Activated naive CD4-positive, alpha-beta T cell (primary cell): ENCODE results near the gene THSD7A.

ENCODE experiments used
- DNase-seq, 4 experiments: peaks; one replicate each; lab custom pipeline; 2025; lab: John Stamatoyannopoulos, UW

The THSD7A gene

GRCh38 chr7:11630355-11630754 is 201.6 kb downstream of the THSD7A start:
- no peak for DNase-seq

DNA sequence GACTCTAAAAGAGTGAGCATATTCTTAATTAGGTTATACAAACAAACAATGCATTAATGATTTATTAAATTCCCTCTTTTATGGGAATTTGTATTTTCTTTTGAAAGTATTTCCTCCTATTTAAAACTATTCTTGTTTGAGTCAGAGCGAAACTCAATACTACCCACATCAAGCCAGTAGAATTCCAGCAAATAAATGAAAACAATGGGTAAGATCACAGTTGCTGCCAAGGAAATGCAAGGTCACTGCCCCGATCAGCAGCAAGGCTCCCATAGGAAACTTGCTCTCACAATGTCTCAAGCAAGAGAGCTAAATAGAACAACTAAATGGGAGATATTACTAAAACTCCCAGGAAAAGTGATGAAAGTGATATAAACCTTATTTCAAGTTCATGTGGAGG is 206.3 kb downstream of the THSD7A start:
- DNase-seq: no peak

GRCh38 chr7:11623093-11623678 is 208.8 kb downstream of the THSD7A start:
- DNase-seq: no peak

DNA sequence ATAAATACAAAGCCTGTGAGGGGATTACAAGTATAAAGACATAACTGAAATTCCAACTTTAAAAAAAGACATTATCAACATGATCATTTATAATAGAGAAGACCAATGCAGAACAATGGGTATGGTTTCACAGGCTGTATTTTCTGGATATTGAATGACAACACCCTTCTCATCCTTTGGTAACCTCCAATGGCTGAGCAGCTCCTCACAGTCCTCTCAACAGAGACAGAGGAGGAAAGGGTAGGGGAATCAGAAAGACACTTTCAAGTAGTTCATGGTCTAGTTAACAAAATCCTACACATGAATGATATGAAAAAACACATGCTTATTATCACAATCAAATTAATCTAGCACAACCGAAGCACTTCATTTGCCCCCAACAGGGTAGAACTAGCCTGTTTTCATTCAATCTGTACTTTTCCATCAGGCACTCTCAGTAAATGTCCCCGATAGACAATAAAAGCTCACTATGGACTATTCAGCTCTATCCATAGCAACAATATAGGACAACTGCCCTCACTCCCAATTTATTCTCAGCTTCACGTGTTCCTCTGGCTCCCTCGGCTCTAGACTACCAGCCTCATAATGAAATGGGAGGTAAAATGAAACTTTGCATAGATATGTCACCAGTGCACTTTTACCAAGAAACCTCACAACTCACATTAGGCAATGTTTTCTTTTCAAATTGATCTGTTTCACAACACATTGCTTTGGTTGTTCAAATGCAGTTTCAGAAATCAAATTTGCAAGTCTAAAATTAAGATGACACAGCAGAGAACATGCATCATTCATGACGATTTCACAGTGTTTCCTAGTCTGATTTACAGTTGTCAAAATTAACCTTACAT is 211.4 kb downstream of the THSD7A start:
- no peak for DNase-seq

- DNase-seq: no peak
Measured at GRCh38 chr7:11616466-11616865, 215.5 kb downstream of the THSD7A start.

DNA sequence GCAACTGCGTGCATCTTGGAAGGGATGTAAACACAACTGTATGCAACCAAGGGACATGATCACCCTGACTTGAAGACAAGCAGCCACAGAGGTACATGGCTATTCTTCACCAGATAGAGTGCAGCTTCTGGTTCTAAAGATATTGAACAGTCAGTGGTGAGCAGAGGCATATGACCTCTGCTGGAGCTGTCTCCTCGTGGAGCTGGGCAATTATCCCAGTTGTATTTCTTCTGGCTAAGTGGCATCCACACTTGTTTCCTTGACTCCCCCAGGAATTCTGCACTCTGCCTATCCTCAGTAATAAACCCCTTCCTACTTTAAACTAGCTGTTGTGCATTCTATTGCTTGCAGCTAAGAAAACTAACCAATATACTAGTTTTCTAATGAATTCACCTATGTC is 216.8 kb downstream of the THSD7A start:
- DNase-seq: no peak

DNA sequence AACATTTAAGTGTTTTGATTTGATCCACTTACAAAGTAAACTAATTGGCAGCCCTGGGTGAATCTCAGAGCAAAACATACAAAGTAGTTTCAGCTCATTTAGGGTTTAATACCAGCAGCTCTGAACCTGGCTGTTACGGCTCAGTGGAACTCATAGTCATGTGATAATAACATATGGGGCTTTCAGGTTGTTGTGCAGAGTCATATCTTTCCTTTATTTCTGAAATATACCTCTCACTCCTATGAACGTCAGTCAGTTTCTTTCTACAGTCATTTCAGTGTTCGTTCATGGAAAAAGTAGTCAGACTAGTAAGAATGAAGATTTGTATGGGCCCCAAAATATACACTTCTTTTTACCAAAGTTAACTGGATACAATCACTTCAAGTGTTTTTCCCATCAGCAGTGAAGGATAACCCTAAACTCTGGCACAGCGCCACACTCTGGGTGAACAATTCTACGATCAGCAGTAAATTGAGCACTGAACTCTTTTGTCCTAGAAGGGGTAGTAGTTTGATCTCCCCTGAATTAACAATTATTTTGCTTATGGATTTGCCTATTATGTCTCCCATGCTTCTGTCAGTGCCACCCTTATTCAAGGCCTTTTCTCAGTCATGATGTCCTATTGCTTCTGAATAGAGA is 218.6 kb downstream of the THSD7A start:
- no peak for DNase-seq

DNA sequence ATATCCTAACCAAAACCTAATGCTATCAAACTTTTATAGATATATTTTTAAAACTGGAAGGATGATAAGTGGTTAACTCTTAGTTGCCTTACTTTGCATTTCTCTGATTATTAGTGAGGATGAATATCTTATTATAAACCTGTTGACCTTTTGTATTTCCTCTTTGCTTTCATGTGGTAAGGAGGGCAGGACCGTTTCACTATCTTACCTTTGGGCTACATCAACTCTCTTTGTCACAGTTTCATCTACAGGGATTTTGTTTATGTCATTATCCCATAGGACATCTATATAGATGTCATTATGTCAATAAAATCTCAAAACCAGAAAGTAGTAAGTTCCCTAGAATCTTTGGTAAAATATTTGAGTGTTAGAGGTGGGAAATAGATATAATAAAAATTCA is 219.3 kb downstream of the THSD7A start:
- DNase-seq: no peak

DNA sequence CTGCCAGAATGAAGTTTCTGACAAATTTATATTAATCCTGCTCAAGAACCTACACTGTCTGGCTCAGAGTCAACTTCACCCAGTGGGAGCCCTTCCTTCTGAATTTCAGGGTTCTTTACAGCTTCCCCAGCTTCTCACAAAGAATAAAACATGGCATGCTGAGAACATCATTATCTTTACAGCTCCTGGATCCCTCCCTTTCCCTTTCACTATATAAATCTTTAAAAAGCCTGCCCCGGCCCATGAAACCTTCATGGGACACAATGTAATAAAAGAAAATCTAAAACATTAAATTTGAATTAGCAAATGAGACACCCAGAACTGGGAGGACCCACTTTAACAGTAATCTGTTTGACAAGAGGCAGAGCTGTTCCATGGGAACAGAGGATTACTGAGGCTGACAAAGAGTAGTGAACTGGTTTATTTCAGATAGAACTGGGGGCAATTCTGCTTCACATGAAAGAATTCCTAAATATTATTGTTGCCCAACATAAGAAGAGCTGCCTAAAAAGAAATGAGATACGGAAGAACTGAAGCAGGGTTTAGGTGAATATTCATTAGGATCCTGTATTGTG is 222.8 kb downstream of the THSD7A start:
- no peak for DNase-seq

GRCh38 chr7:11607686-11608085 is 224.3 kb downstream of the THSD7A start:
- no peak for DNase-seq

DNA sequence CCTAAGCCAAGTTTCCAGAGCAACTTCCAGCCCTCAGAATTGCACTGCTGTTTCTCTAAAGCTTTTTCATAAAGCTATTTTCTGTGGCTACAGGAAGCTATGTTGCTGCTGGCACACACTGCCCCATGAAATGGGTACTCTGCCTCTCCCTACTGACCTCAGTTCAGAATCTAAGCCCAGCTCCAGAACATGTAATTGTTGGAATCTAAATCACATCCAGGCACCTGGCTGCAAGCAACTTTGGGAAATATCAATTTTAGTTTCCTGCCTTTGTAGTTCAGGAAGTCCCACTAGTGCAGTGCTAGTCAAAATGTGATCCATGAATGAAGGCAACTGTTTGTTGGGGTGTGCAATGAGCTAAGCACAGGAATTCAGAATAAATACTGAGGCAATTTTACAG is 226.2 kb downstream of the THSD7A start:
- no peak for DNase-seq

- no peak for DNase-seq
Measured at GRCh38 chr7:11604505-11604904, 227.5 kb downstream of the THSD7A start.

DNA sequence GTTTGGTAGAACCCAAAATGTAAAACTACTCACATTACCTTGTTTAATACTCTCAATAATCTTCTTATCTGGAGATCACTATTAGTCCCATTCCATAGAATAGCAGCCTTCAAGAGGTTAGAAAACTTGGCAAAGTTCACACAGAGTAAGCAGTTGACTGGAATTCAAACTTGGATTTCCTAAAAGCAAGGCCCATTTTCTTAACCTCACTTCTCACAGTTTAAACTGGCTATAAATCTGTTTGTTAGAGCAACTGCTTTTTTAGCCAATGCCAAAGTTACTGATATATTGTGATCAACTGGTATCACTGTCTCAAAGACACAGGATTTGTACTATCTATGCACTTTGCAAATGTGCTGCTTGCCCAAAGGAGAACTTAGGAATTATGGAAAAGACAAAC is 230.2 kb downstream of the THSD7A start:
- no peak for DNase-seq

GRCh38 chr7:11593322-11593721 is 238.7 kb downstream of the THSD7A start:
- no peak for DNase-seq

GRCh38 chr7:11592699-11593098 is 239.3 kb downstream of the THSD7A start:
- DNase-seq: no peak

DNA sequence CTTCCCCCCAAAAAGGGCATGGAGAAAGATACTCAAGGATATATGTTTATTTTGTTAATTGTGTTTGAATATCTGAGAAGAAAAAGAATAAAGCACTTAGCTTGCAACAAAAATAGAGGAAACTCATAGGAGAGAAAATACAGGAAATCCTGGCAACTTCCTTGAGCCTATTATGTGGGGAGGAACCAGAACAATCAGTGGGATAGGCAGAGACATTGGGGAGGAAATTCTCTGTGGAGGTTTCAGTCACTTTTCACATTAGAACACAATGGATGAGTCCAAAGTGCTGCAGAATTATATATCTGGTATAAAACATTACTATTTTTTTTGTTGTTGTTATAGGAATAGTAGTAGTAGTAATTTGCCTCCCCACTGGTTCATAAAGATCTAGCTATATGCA is 240.1 kb downstream of the THSD7A start:
- no peak for DNase-seq

DNA sequence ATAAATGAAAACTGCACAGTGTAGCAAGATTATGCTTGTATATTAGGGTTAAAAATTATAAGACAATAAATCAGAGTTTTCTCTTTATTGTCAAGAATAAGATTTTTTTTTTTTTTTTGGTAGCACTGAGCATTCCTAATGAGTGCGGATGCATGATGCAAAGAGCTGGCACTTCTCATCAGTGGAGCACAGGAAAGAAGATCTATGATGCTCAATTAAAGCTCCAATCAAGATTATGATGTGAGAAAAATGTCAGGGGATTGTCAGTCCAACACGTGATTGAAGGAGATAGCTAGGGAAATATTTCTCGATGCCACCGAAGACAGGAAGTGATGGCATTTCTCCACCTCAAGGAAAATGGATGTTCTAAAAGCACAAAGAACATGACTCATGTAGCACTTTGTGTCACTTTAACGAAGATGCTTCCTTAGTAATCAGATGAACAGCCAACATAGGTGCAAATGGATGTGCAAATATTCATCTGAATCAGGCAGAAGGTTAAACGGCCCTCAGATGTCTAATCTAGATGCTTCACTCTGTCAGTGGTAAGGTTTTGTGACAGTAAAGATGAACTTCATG is 240.9 kb downstream of the THSD7A start:
- no peak for DNase-seq

DNA sequence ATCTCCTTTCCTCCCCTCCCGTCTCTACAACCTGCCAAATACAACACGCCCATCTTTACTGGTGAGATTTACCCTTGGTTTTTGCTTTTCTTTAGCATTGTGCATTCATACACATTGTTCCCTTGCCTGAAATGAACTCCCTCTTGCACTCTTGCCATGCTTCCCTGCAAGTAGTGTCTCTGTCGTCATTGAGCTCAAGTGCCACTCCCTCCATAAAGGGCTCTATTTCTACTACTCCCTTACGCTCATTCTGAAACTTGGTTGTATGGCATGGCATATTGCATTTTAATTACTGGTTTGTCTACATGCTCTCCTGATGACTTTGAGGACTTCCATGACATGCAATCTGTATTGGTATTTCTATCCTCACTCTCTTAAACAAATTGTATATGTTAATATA is 242.7 kb downstream of the THSD7A start:
- DNase-seq: no peak

- no peak for DNase-seq
Measured at GRCh38 chr7:11587814-11588213, 244.2 kb downstream of the THSD7A start.

- DNase-seq: no peak
Measured at GRCh38 chr7:11587048-11587447, 244.9 kb downstream of the THSD7A start.

- DNase-seq: no peak
Measured at GRCh38 chr7:11584406-11585031, 247.5 kb downstream of the THSD7A start.

DNA sequence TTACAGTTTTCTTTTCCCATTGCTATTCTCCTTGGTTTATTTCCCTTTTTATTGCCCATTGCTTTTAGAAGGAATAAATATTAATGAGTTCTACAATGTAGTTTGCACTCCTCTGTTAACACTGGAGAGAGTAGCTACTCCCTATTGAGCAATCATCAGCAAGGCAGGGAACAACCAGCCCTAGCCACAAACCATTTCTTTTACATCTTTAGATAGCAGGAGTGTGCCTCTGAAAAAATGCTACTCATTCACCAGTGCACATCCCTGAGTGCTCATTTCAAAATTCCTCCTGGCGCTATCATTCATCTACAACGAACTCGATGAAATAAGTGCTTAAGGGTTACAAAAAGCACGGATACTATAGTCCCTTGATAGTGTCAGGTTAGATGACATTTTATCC is 252.9 kb downstream of the THSD7A start:
- DNase-seq: no peak
